HAP-1 (cell line): ENCODE results near the gene PRDM16.

Experiments
- DNase-seq, 2 experiments: peaks; one replicate each; pipeline ENCODE4 v3.0.0-alpha.2; 2016 to 2020; ENCODE audit warnings: low spot score in 2 of 2
- H3K27me3 ChIP-seq: fragments of 250-450 bp; sonication (Bioruptor Pico); 2 replicates; pipeline ENCODE4 v1.5.1; 2020; ENCODE audit warnings: low read depth, mild to moderate bottlenecking, moderate library complexity
- H3K36me3 ChIP-seq: fragments of 250-450 bp; sonication (Bioruptor Pico); replicated peaks from 2 replicates; pipeline ENCODE4 v1.5.1; 2020; ENCODE audit warnings: mild to moderate bottlenecking
- H3K4me1 ChIP-seq: fragments of 250-450 bp; sonication (Bioruptor Pico); 2 replicates; pipeline ENCODE4 v1.5.1; 2020; ENCODE audit warnings: mild to moderate bottlenecking
- H3K4me3 ChIP-seq: fragments of 250-450 bp; sonication (Bioruptor Pico); 2 replicates; pipeline ENCODE4 v1.5.1; 2020; ENCODE audit warnings: mild to moderate bottlenecking, moderate library complexity
- H3K9me3 ChIP-seq: fragments of 250-450 bp; sonication (Bioruptor Pico); 2 replicates; pipeline ENCODE4 v1.5.1; 2020; ENCODE audit warnings: mild to moderate bottlenecking, moderate library complexity
- in situ Hi-C: fragments of 300-500 bp; cut with MboI; formaldehyde crosslinking; loops from 3 replicates; pipeline ENCODE4 v1.14.3; 2020; ENCODE audit warnings: low sequenced_read_pairs, inconsistent platforms, mixed read lengths

PRDM16 gene

GRCh38 chr1:3466366-3467075, 397.5 kb downstream of the PRDM16 start:
- Histone ChIP-seq H3K4me3 (no peak overlapping the region), H3K36me3 (no peaks in the 10 kb centered on the region), H3K9me3 (no peaks in the 10 kb centered on the region), H3K27me3 (no peaks in the 10 kb centered on the region), H3K4me1 (peaks cover 5% of the 10 kb centered on the region)
- DNase-seq = no peak
- in situ Hi-C loops = no loop called here

GRCh38 chr1:3467096-3468036, 398.4 kb downstream of the PRDM16 start:
- H3K4me1 ChIP-seq = peaks cover 7% of the 10 kb centered on the region
- DNase-seq = no peak
- no peaks in the 10 kb centered on the region for H3K27me3 ChIP-seq
- H3K36me3 ChIP-seq = no peaks in the 10 kb centered on the region
- no peaks in the 10 kb centered on the region for H3K9me3 ChIP-seq
- H3K4me3 ChIP-seq = no peak overlapping the region
- in situ Hi-C loops = no loop called here

- in situ Hi-C loops = no loop called here
- H3K27me3 ChIP-seq = no peaks in the 10 kb centered on the region
- no peaks in the 10 kb centered on the region for H3K9me3 ChIP-seq
- peaks cover 7% of the 10 kb centered on the region for H3K4me1 ChIP-seq
- DNase-seq = no peak
- H3K36me3 ChIP-seq = no peaks in the 10 kb centered on the region
- no peak overlapping the region for H3K4me3 ChIP-seq
Observed at GRCh38 chr1:3468236-3469103, 399.5 kb downstream of the PRDM16 start.

GRCh38 chr1:3469104-3469848, 400.3 kb downstream of the PRDM16 start:
- Histone ChIP-seq H3K4me3 (no peak overlapping the region), H3K36me3 (no peaks in the 10 kb centered on the region), H3K27me3 (no peaks in the 10 kb centered on the region), H3K9me3 (no peaks in the 10 kb centered on the region), H3K4me1 (peaks cover 7% of the 10 kb centered on the region)
- DNase-seq = no peak
- in situ Hi-C loops = no loop called here

GRCh38 chr1:3469849-3470649, 401.0 kb downstream of the PRDM16 start:
- no peaks in the 10 kb centered on the region for H3K9me3 ChIP-seq
- H3K27me3 ChIP-seq = no peaks in the 10 kb centered on the region
- no peak for DNase-seq
- in situ Hi-C loops = no loop called here
- H3K4me1 ChIP-seq = peaks cover 7% of the 10 kb centered on the region
- H3K36me3 ChIP-seq = no peaks in the 10 kb centered on the region
- H3K4me3 ChIP-seq = no peak overlapping the region

GRCh38 chr1:3470650-3471355, 401.8 kb downstream of the PRDM16 start:
- Histone ChIP-seq H3K27me3 (no peaks in the 10 kb centered on the region), H3K4me1 (peaks cover 7% of the 10 kb centered on the region), H3K36me3 (no peaks in the 10 kb centered on the region), H3K9me3 (no peaks in the 10 kb centered on the region), H3K4me3 (no peak overlapping the region)
- DNase-seq = no peak
- in situ Hi-C loops = no loop called here

GRCh38 chr1:3471356-3472087, 402.5 kb downstream of the PRDM16 start:
- DNase-seq = peak; percentile 26 to 77
- peaks cover 7% of the 10 kb centered on the region for H3K4me1 ChIP-seq
- in situ Hi-C loops = no loop called here
- no peaks in the 10 kb centered on the region for H3K27me3 ChIP-seq
- no peaks in the 10 kb centered on the region for H3K36me3 ChIP-seq
- no peaks in the 10 kb centered on the region for H3K9me3 ChIP-seq
- H3K4me3 ChIP-seq = no peak overlapping the region

GRCh38 chr1:3472088-3472850, 403.3 kb downstream of the PRDM16 start:
- H3K4me1 ChIP-seq = peaks cover 7% of the 10 kb centered on the region
- in situ Hi-C loops = no loop called here
- H3K9me3 ChIP-seq = no peaks in the 10 kb centered on the region
- H3K4me3 ChIP-seq = no peak overlapping the region
- no peak for DNase-seq
- no peaks in the 10 kb centered on the region for H3K36me3 ChIP-seq
- no peaks in the 10 kb centered on the region for H3K27me3 ChIP-seq

- H3K27me3 ChIP-seq = no peaks in the 10 kb centered on the region
- no peak for DNase-seq
- H3K9me3 ChIP-seq = no peaks in the 10 kb centered on the region
- in situ Hi-C loops = no loop called here
- no peaks in the 10 kb centered on the region for H3K36me3 ChIP-seq
- no peak overlapping the region for H3K4me3 ChIP-seq
- peaks cover 7% of the 10 kb centered on the region for H3K4me1 ChIP-seq
Observed at GRCh38 chr1:3472906-3473305, 403.9 kb downstream of the PRDM16 start.

GRCh38 chr1:3473381-3473844, 404.4 kb downstream of the PRDM16 start:
- DNase-seq = no peak
- in situ Hi-C loops = no loop called here
- Histone ChIP-seq H3K4me1 (peaks cover 7% of the 10 kb centered on the region), H3K9me3 (no peaks in the 10 kb centered on the region), H3K27me3 (no peaks in the 10 kb centered on the region), H3K4me3 (no peak overlapping the region), H3K36me3 (no peaks in the 10 kb centered on the region)

GRCh38 chr1:3474016-3474415, 405.0 kb downstream of the PRDM16 start:
- H3K27me3 ChIP-seq = no peaks in the 10 kb centered on the region
- H3K9me3 ChIP-seq = no peaks in the 10 kb centered on the region
- H3K4me3 ChIP-seq = no peak overlapping the region
- H3K36me3 ChIP-seq = no peaks in the 10 kb centered on the region
- no peak for DNase-seq
- peaks cover 7% of the 10 kb centered on the region for H3K4me1 ChIP-seq
- in situ Hi-C loops = no loop called here
